GM23338 (cell line): ENCODE measurements around the gene GUCY2C. TPM values are rescaled to one million over a fixed set of nuclear protein-coding genes. Genes with fewer than 3 reads are reported as not detected.

Experiments used
- ATAC-seq: fragments of 200-7000 bp; cut with Tn5 transposase; 3 replicates; pipeline ENCODE4 v1.9.1; 2020
- DNase-seq: peaks from one replicate; pipeline ENCODE4 v3.0.0-alpha.2; 2015; ENCODE audit warnings: low spot score
- H2AFZ ChIP-seq: fragments of 200-600 bp; sonication (generic); 2 replicates; pipeline ENCODE4 v1.8.0; 2016; ENCODE audit warnings: antibody characterized with exemption, mild to moderate bottlenecking, moderate library complexity
- H3F3A ChIP-seq: fragments of 200-600 bp; sonication (generic); replicated peaks from 2 replicates; pipeline ENCODE4 v1.8.0; 2017; ENCODE audit warnings: antibody characterized with exemption, mixed run types, low read depth
- H3K27ac ChIP-seq: fragments of 200-600 bp; sonication (generic); 2 replicates; pipeline ENCODE4 v1.6.1; 2016; ENCODE audit warnings: low read depth
- H3K27me3 ChIP-seq: fragments of 200-600 bp; sonication (generic); 2 replicates; pipeline ENCODE4 v1.8.0; 2016; ENCODE audit warnings: mild to moderate bottlenecking, mixed run types, moderate library complexity; ENCODE audit not compliant: insufficient read depth
- H3K36me3 ChIP-seq: fragments of 200-600 bp; sonication (generic); 2 replicates; pipeline ENCODE4 v1.8.0; 2016; ENCODE audit warnings: mild to moderate bottlenecking; ENCODE audit not compliant: insufficient read depth
- H3K4me1 ChIP-seq: fragments of 200-600 bp; sonication (generic); 2 replicates; pipeline ENCODE4 v1.8.0; 2016; ENCODE audit warnings: mild to moderate bottlenecking, moderate library complexity; ENCODE audit not compliant: insufficient read depth
- H3K4me2 ChIP-seq: fragments of 200-600 bp; sonication (generic); 2 replicates; pipeline ENCODE4 v1.7.1; 2017; ENCODE audit warnings: mixed run types
- H3K4me3 ChIP-seq: fragments of 200-600 bp; sonication (generic); 2 replicates; pipeline ENCODE4 v1.6.1; 2016; ENCODE audit warnings: mixed run types
- H3K79me2 ChIP-seq: fragments of 200-600 bp; sonication (generic); replicated peaks from 2 replicates; pipeline ENCODE4 v1.8.0; 2017; ENCODE audit warnings: mild to moderate bottlenecking; ENCODE audit not compliant: insufficient read depth
- H3K9me2 ChIP-seq: fragments of 200-600 bp; sonication (generic); 2 replicates; pipeline ENCODE4 v1.8.0; 2017; ENCODE audit not compliant: insufficient read depth
- H4K20me1 ChIP-seq: fragments of 200-600 bp; sonication (generic); replicated peaks from 2 replicates; pipeline ENCODE4 v1.8.0; 2017; ENCODE audit warnings: mild to moderate bottlenecking; ENCODE audit not compliant: insufficient read depth
- H3K27ac Mint-ChIP-seq: 2 replicates; pipeline ENCODE4 v1.8.0; 2020; ENCODE audit warnings: inconsistent platforms, mild to moderate bottlenecking, moderate library complexity, mixed read lengths
- H3K27me3 Mint-ChIP-seq: 3 replicates; pipeline ENCODE4 v1.8.0; 2022; ENCODE audit warnings: low read depth, mild to moderate bottlenecking, moderate library complexity, mixed read lengths, inconsistent platforms; ENCODE audit not compliant: insufficient read depth, poor library complexity
- H3K36me3 Mint-ChIP-seq: 3 replicates; pipeline ENCODE4 v1.8.0; 2021; ENCODE audit warnings: low read depth, mild to moderate bottlenecking, inconsistent platforms, moderate library complexity, mixed read lengths
- H3K4me1 Mint-ChIP-seq: 3 replicates; pipeline ENCODE4 v1.8.0; 2020; ENCODE audit warnings: mild to moderate bottlenecking, inconsistent platforms, mixed read lengths
- H3K4me3 Mint-ChIP-seq: 3 replicates; pipeline ENCODE4 v1.8.0; 2021; ENCODE audit warnings: moderate library complexity, mild to moderate bottlenecking, inconsistent platforms, mixed read lengths
- H3K9me3 Mint-ChIP-seq: 3 replicates; pipeline ENCODE4 v1.8.0; 2020; ENCODE audit warnings: moderate library complexity, mild to moderate bottlenecking, inconsistent platforms, mixed read lengths
- CREB1 ChIP-seq: fragments of 250-450 bp; sonication (Bioruptor Pico); IDR thresholded peaks from 2 replicates; pipeline ENCODE4 v1.5.0; 2020; ENCODE audit warnings: low read depth, mild to moderate bottlenecking, moderate library complexity
- EZH2 ChIP-seq: fragments of 200-600 bp; sonication (generic); IDR thresholded peaks from one replicate; pipeline ENCODE4 v1.8.0; 2017; ENCODE audit warnings: antibody characterized with exemption, mild to moderate bottlenecking, low read depth; ENCODE audit not compliant: unreplicated experiment
- EZH2phosphoT487 ChIP-seq: fragments of 200-600 bp; sonication (generic); IDR thresholded peaks from one replicate; pipeline ENCODE4 v1.8.1; 2018; ENCODE audit warnings: antibody characterized with exemption; ENCODE audit not compliant: unreplicated experiment
- JUNB ChIP-seq: IDR thresholded peaks from one replicate; pipeline ENCODE4 v1.6.1; 2016; ENCODE audit warnings: antibody characterized with exemption; ENCODE audit not compliant: unreplicated experiment
- NANOG ChIP-seq: IDR thresholded peaks from 2 replicates; pipeline ENCODE4 v1.6.1; 2016; ENCODE audit warnings: antibody characterized with exemption, borderline replicate concordance
- STAT1 ChIP-seq: IDR thresholded peaks from one replicate; pipeline ENCODE4 v1.6.1; 2016; ENCODE audit warnings: antibody characterized with exemption; ENCODE audit not compliant: unreplicated experiment
- ZNF114 ChIP-seq: fragments of 250-450 bp; sonication (Bioruptor Pico); IDR thresholded peaks from 2 replicates; pipeline ENCODE4 v1.5.0; 2020; ENCODE audit warnings: mild to moderate bottlenecking, moderate library complexity
- ZNF331 ChIP-seq: fragments of 250-450 bp; sonication (Bioruptor Pico); IDR thresholded peaks from 2 replicates; pipeline ENCODE4 v1.5.0; 2020; ENCODE audit warnings: low read depth, mild to moderate bottlenecking, moderate library complexity
- polyA plus RNA-seq: library from polyadenylated mRNA; unstranded; fragments of >200 nt; fragmentation: Nextera tagmentation; extraction: Ambion mirVana; gene quantifications from 2 replicates; pipeline ENCODE4 v1.2.1, GENCODE V29; 2016
- total RNA-seq: library from RNA; depleted of rRNA; stranded (reverse); fragments of >200 nt; shearing (Covaris generic); gene quantifications from 2 replicates; pipeline ENCODE4 v1.2.3, GENCODE V29; 2014
- TF ChIP-seq, protein P1 (sequence below), 2 experiments: fragments of 200-600 bp in 1 of 2; sonication (generic) in 1 of 2; conservative IDR thresholded peaks; 2 replicates each; pipeline versions ENCODE4 v1.5.1 to v1.6.1; 2016 to 2017; ENCODE audit warnings: antibody characterized with exemption in 2 of 2, low read depth in 2 of 2, mild to moderate bottlenecking in 2 of 2, moderate library complexity in 1 of 2
- TF ChIP-seq, protein P2 (sequence below): IDR thresholded peaks from one replicate; pipeline ENCODE4 v1.6.1; 2018; ENCODE audit warnings: antibody characterized with exemption; ENCODE audit not compliant: unreplicated experiment
- TF ChIP-seq, protein P3 (sequence below): IDR thresholded peaks from 2 replicates; pipeline ENCODE4 v1.6.1; 2016; ENCODE audit warnings: antibody characterized with exemption

The GUCY2C gene
- total and polyA plus RNA-seq, 2 experiments from 2014 or later = 2.1 to 3.1 TPM

DNA sequence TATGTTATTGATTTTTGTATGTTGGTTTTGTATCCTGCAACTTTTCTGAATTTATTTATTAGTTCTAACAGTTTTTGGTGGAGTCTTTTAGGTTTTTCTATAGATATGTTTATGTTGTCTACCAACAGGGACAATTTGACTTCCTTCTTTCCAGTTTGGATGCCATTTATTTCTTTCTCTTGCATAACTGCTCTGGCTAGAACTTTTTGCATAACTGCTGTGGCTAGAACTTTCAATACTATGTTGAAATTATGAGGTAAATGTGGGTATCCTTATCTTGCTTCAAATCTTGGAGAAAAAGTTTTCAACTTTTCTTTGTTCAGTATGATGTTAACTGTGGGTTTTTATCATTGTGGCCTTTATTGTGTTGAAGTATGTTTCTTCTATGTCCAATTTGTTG lies 88.8 kb downstream of the GUCY2C start:
- H3F3A ChIP-seq = no peaks in the 10 kb centered on the region
- Mint-ChIP-seq H3K9me3 (peaks cover 43% of the 10 kb centered on the region), H3K27me3 (no peaks in the 10 kb centered on the region), H3K4me3 (no peak overlapping the region), H3K27ac (no peak overlapping the region), H3K36me3 (peaks cover 11% of the 10 kb centered on the region; the same call in 2 of the 3 replicates), H3K4me1 (peaks cover 3% of the 10 kb centered on the region; the same call in 1 of the 3 replicates)
- H3K9me2 ChIP-seq = no peaks in the 10 kb centered on the region; the same call in 1 of the 2 replicates
- no peaks in the 10 kb centered on the region for H3K79me2 ChIP-seq
- TF ChIP-seq, protein P1, sequence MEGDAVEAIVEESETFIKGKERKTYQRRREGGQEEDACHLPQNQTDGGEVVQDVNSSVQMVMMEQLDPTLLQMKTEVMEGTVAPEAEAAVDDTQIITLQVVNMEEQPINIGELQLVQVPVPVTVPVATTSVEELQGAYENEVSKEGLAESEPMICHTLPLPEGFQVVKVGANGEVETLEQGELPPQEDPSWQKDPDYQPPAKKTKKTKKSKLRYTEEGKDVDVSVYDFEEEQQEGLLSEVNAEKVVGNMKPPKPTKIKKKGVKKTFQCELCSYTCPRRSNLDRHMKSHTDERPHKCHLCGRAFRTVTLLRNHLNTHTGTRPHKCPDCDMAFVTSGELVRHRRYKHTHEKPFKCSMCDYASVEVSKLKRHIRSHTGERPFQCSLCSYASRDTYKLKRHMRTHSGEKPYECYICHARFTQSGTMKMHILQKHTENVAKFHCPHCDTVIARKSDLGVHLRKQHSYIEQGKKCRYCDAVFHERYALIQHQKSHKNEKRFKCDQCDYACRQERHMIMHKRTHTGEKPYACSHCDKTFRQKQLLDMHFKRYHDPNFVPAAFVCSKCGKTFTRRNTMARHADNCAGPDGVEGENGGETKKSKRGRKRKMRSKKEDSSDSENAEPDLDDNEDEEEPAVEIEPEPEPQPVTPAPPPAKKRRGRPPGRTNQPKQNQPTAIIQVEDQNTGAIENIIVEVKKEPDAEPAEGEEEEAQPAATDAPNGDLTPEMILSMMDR (conservative IDR thresholded peaks at IDR 0.05; ENCODE audit: low read depth in 2 of 2) = no peak
- no peak for TF ChIP-seq NANOG
- TF ChIP-seq, protein P2, sequence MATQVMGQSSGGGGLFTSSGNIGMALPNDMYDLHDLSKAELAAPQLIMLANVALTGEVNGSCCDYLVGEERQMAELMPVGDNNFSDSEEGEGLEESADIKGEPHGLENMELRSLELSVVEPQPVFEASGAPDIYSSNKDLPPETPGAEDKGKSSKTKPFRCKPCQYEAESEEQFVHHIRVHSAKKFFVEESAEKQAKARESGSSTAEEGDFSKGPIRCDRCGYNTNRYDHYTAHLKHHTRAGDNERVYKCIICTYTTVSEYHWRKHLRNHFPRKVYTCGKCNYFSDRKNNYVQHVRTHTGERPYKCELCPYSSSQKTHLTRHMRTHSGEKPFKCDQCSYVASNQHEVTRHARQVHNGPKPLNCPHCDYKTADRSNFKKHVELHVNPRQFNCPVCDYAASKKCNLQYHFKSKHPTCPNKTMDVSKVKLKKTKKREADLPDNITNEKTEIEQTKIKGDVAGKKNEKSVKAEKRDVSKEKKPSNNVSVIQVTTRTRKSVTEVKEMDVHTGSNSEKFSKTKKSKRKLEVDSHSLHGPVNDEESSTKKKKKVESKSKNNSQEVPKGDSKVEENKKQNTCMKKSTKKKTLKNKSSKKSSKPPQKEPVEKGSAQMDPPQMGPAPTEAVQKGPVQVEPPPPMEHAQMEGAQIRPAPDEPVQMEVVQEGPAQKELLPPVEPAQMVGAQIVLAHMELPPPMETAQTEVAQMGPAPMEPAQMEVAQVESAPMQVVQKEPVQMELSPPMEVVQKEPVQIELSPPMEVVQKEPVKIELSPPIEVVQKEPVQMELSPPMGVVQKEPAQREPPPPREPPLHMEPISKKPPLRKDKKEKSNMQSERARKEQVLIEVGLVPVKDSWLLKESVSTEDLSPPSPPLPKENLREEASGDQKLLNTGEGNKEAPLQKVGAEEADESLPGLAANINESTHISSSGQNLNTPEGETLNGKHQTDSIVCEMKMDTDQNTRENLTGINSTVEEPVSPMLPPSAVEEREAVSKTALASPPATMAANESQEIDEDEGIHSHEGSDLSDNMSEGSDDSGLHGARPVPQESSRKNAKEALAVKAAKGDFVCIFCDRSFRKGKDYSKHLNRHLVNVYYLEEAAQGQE = no peak
- DNase-seq (no peak), ATAC-seq (no peak)
- H3K4me2 ChIP-seq = no peak overlapping the region
- H4K20me1 ChIP-seq = no peaks in the 10 kb centered on the region
- H2AFZ ChIP-seq = no peak overlapping the region
- no peak overlapping the region for H3K27ac ChIP-seq
- H3K4me3 ChIP-seq = no peak overlapping the region
- H3K36me3 ChIP-seq = 0 out of 2 replicates have a peak, but pooled peaks cover 4% of the 10 kb centered on the region
- no peaks in the 10 kb centered on the region for H3K27me3 ChIP-seq
- no peaks in the 10 kb centered on the region for H3K4me1 ChIP-seq

DNA sequence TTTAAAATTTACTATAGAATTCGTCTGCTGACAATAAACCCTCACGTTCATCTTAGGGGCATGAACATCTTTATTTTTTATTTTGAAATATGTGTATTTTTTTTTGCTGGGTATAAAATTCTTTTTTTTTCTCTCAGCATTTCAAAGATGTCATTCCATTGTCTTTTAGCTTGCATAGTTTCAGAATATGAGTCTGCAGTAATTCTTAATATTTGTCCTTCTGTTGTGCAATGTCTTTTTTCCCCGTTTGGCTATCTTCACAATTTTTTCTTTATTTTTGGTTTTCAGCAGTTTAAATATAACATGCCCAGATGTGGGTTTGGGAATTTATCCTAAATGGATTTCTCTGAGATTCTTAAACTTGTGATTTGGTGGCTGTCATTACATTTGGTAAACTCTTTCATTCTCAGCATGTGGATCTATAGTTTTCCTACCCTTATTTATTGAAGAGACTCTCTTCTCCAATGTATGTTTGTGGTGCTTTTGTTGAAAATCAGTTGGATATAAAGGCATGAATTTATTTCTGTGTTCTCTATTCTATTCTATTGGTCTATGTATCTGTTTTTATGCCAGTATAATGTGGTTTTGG lies 90.9 kb downstream of the GUCY2C start:
- no peak for ATAC-seq
- Mint-ChIP-seq H3K4me1 (no peaks in the 10 kb centered on the region), H3K36me3 (peaks cover 6% of the 10 kb centered on the region; the same call in 2 of the 3 replicates), H3K27me3 (no peaks in the 10 kb centered on the region), H3K27ac (no peak overlapping the region), H3K9me3 (peaks cover 34% of the 10 kb centered on the region; the same call in 2 of the 3 replicates), H3K4me3 (no peak overlapping the region)
- H3K4me3 ChIP-seq = no peak overlapping the region
- H3K4me2 ChIP-seq = no peak overlapping the region
- H3K9me2 ChIP-seq = no peaks in the 10 kb centered on the region; the same call in 1 of the 2 replicates
- H3F3A ChIP-seq = no peaks in the 10 kb centered on the region
- H2AFZ ChIP-seq = no peak overlapping the region
- no peaks in the 10 kb centered on the region for H3K4me1 ChIP-seq
- no peaks in the 10 kb centered on the region for H3K79me2 ChIP-seq
- H3K27me3 ChIP-seq = no peaks in the 10 kb centered on the region
- H3K27ac ChIP-seq = no peak overlapping the region
- DNase-seq = peak; percentile 19
- no peaks in the 10 kb centered on the region for H4K20me1 ChIP-seq
- 0 out of 2 replicates have a peak, but pooled peaks cover 4% of the 10 kb centered on the region for H3K36me3 ChIP-seq
- TF ChIP-seq NANOG (no peak), EZH2 (no peak), STAT1 (no peak), CREB1 (no peak), ZNF114 (CRISPR knock-in tag) (no peak), EZH2phosphoT487 (no peak), JUNB (no peak), ZNF331 (CRISPR knock-in tag) (no peak)
- TF ChIP-seq, protein P1 (conservative IDR thresholded peaks at IDR 0.05; ENCODE audit: low read depth in 2 of 2) = no peak
- TF ChIP-seq, protein P3, sequence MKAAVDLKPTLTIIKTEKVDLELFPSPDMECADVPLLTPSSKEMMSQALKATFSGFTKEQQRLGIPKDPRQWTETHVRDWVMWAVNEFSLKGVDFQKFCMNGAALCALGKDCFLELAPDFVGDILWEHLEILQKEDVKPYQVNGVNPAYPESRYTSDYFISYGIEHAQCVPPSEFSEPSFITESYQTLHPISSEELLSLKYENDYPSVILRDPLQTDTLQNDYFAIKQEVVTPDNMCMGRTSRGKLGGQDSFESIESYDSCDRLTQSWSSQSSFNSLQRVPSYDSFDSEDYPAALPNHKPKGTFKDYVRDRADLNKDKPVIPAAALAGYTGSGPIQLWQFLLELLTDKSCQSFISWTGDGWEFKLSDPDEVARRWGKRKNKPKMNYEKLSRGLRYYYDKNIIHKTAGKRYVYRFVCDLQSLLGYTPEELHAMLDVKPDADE = no peak
- TF ChIP-seq, protein P2 = no peak
